Measurements from ENCODE around the gene CHAC1.

- TF ChIP-seq POLR2AphosphoS5 (IDR thresholded peaks at IDR 0.05) (no peak), EP300 (IDR thresholded peaks at IDR 0.05; ENCODE audit: low read depth) (no peak), POLR2A (IDR thresholded peaks at IDR 0.05) (no peak)
- TF ChIP-seq, protein P1, sequence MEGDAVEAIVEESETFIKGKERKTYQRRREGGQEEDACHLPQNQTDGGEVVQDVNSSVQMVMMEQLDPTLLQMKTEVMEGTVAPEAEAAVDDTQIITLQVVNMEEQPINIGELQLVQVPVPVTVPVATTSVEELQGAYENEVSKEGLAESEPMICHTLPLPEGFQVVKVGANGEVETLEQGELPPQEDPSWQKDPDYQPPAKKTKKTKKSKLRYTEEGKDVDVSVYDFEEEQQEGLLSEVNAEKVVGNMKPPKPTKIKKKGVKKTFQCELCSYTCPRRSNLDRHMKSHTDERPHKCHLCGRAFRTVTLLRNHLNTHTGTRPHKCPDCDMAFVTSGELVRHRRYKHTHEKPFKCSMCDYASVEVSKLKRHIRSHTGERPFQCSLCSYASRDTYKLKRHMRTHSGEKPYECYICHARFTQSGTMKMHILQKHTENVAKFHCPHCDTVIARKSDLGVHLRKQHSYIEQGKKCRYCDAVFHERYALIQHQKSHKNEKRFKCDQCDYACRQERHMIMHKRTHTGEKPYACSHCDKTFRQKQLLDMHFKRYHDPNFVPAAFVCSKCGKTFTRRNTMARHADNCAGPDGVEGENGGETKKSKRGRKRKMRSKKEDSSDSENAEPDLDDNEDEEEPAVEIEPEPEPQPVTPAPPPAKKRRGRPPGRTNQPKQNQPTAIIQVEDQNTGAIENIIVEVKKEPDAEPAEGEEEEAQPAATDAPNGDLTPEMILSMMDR (IDR thresholded peaks at IDR 0.05): no peak
Observed at GRCh38 chr15:40922608-40923005, 30.7 kb upstream of the CHAC1 start.

Data from transverse colon (tissue), 4 donors.